Mesothelial cell of epicardium (in vitro differentiated cells): ENCODE measurements around the gene CAMTA1. TPM values are rescaled to one million over a fixed set of nuclear protein-coding genes. Genes with fewer than 3 reads are reported as not detected.
A peak's percentile ranks its signal among the peaks of the same experiment; 100 is the strongest.
"Not testable (repeated sequence)": the region's sequence is repeated elsewhere in the genome, so short reads cannot be mapped to it uniquely, and the experiment has no call there.

Experiments
- DNase-seq, 2 experiments: peaks; one replicate each; pipeline ENCODE4 v3.0.0; 2021; ENCODE audit warnings: low spot score in 2 of 2; ENCODE audit not compliant: unreplicated experiment in 2 of 2
- H3K27ac Mint-ChIP-seq: 2 replicates; pipeline ENCODE4 v1.8.0; 2021; ENCODE audit warnings: mixed read lengths
- H3K27me3 Mint-ChIP-seq: 2 replicates; pipeline ENCODE4 v1.8.0; 2021; ENCODE audit warnings: low read depth, mixed read lengths
- H3K36me3 Mint-ChIP-seq: 2 replicates; pipeline ENCODE4 v1.8.0; 2021; ENCODE audit warnings: mixed read lengths
- H3K4me1 Mint-ChIP-seq: 2 replicates; pipeline ENCODE4 v1.8.0; 2021; ENCODE audit warnings: mixed read lengths
- H3K4me3 Mint-ChIP-seq: 2 replicates; pipeline ENCODE4 v1.8.0; 2021; ENCODE audit warnings: mild to moderate bottlenecking, moderate library complexity, mixed read lengths
- H3K9me3 Mint-ChIP-seq: 2 replicates; pipeline ENCODE4 v1.8.0; 2021; ENCODE audit warnings: mixed read lengths
- CTCF ChIP-seq: fragments of 200-600 bp; sonication (generic); IDR thresholded peaks from one replicate; pipeline ENCODE4 v1.5.0; 2021; ENCODE audit warnings: antibody characterized with exemption; ENCODE audit not compliant: unreplicated experiment
- total RNA-seq: library from RNA; stranded (reverse); gene quantifications from 3 replicates; pipeline ENCODE4 v1.2.1, GENCODE V29; 2021

CAMTA1 gene
- total RNA-seq, 1 donor from 2014 or later, result 70.4 TPM

GRCh38 chr1:7704214-7705047, 919.2 kb downstream of the CAMTA1 start:
- Mint-ChIP-seq H3K4me1 (peaks cover 5% of the 10 kb centered on the region), H3K4me3 (peak overlapping the region; percentile 49), H3K27ac (no peak overlapping the region), H3K27me3 (peaks cover 87% of the 10 kb centered on the region), H3K36me3 (no peaks in the 10 kb centered on the region), H3K9me3 (peaks cover 9% of the 10 kb centered on the region)
- peak; percentile 97 to 99 for DNase-seq
- no peak for TF ChIP-seq CTCF

GRCh38 chr1:7705048-7705907, 920.0 kb downstream of the CAMTA1 start:
- Mint-ChIP-seq H3K36me3 (no peaks in the 10 kb centered on the region), H3K27me3 (peaks cover 85% of the 10 kb centered on the region), H3K27ac (no peak overlapping the region), H3K9me3 (peaks cover 1% of the 10 kb centered on the region), H3K4me3 (peak overlapping the region; percentile 62), H3K4me1 (peaks cover 5% of the 10 kb centered on the region)
- DNase-seq, result no peak
- TF ChIP-seq CTCF, result no peak

GRCh38 chr1:7705908-7706216, 920.6 kb downstream of the CAMTA1 start:
- TF ChIP-seq CTCF, result no peak
- peaks cover 5% of the 10 kb centered on the region for H3K4me1 Mint-ChIP-seq
- H3K27ac Mint-ChIP-seq, result no peak overlapping the region
- H3K4me3 Mint-ChIP-seq, result peak overlapping the region; percentile 62
- H3K27me3 Mint-ChIP-seq, result peaks cover 82% of the 10 kb centered on the region
- DNase-seq, result no peak
- no peaks in the 10 kb centered on the region for H3K9me3 Mint-ChIP-seq
- H3K36me3 Mint-ChIP-seq, result no peaks in the 10 kb centered on the region

- no peak overlapping the region for H3K4me3 Mint-ChIP-seq
- H3K27ac Mint-ChIP-seq, result no peak overlapping the region
- H3K36me3 Mint-ChIP-seq, result no peaks in the 10 kb centered on the region
- peaks cover 5% of the 10 kb centered on the region for H3K4me1 Mint-ChIP-seq
- H3K9me3 Mint-ChIP-seq, result no peaks in the 10 kb centered on the region
- no peak for DNase-seq
- H3K27me3 Mint-ChIP-seq, result peaks cover 71% of the 10 kb centered on the region
- TF ChIP-seq CTCF, result no peak
These were observed 922.3 kb downstream of the CAMTA1 start for GRCh38 chr1:7707527-7707926.

GRCh38 chr1:7708065-7708464, 922.8 kb downstream of the CAMTA1 start:
- not testable (repeated sequence) for H3K4me1 Mint-ChIP-seq, H3K4me3 Mint-ChIP-seq, H3K27ac Mint-ChIP-seq, H3K9me3 Mint-ChIP-seq, DNase-seq, H3K36me3 Mint-ChIP-seq
- H3K27me3 Mint-ChIP-seq, result peaks cover 71% of the 10 kb centered on the region

- no peak for DNase-seq
- H3K4me3 Mint-ChIP-seq, result no peak overlapping the region
- H3K27me3 Mint-ChIP-seq, result peaks cover 61% of the 10 kb centered on the region
- H3K9me3 Mint-ChIP-seq, result no peaks in the 10 kb centered on the region
- H3K27ac Mint-ChIP-seq, result no peak overlapping the region
- TF ChIP-seq CTCF, result no peak
- peaks cover under 1% of the 10 kb centered on the region for H3K4me1 Mint-ChIP-seq
- H3K36me3 Mint-ChIP-seq, result no peaks in the 10 kb centered on the region
These were observed 925.6 kb downstream of the CAMTA1 start for GRCh38 chr1:7710859-7711258.
